GM21390 (cell line): ENCODE data around the gene USP7.
A peak's percentile ranks its signal among the peaks of the same experiment; 100 is the strongest.

Experiments used
- ATAC-seq: cut with Tn5 transposase; IDR thresholded peaks from one replicate; pipeline ENCODE4 v1.9.1; 2021; ENCODE audit not compliant: unreplicated experiment

Gene USP7

DNA sequence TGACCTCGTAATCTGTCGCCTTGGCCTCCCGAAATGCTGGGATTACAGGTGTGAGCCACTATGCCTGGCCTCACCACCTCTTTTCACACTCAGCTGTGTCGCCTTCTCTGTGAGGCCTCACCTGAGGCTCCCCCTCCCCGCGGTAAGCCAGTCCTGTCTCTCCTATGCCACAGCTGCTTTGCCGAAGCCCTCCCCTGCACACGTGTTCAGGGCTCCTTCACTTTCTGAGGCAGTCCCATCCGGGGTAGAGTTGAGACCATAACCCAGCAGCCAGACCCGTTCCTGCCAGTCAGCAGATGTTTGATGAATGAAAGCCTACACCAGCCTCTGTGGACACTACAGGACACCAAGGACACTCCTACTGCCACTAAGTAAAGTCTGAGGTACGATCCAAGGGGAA, 10.6 kb downstream of the USP7 start:
- no peak for ATAC-seq

DNA sequence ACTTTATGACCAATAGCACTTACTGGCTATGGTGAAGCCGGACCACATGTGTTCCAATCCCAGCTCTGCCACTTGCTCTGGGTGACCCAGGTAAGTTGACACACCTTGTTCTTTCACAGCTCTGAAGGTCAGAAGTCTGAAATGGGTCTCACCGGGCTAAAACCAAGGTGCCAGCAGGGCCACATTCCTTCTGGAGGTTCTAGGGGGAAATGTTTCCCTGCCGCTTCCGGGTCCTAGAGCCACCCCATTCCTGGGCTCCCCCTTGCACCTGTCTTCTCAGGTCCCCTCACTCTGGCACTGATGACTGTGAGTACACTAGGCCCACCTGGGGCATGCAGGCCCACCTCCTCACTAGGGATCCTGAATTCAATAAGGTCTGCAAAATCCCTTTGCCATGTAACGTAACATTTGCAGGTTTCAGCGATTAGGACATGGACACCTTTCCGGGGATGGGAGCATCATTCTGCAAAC, 11.4 kb downstream of the USP7 start:
- no peak for ATAC-seq

DNA sequence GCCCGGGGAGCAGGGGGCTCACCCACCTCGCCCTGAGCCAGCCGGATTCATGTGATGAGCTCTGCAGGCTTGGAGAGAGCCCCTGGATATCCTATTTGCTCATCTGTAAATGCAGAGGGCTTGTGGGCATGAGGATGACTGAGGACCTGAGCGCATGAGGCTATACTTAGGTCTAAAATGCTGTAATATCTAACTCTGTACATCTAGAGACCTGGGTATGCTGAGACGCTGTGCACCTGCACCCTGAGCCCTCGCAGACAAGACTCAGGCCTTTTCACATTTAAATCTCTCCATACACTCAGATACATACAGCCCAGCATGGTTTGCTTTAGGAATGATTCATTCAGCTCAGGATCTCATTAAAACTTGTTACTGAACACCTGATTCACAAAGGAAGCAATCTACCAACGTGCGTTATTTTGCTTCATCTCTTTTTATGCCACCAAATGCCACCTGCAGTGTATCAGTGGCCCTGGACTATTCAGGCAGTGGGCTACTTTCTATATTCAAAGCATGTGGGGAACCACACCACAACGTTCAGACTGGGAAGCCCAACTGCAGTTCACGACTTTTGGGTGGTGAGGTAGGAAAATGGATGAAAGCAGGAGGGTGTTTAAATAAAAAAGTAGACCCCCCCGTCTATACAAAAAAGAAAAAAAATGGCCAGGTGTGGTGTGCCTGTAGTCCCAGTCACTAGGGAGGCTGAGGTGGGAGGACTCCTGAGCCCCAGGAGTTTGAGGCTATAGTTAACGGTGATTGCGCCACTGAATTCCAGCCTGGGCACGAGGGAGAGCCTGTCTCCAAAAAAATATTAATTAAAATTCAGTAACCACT, 12.0 kb downstream of the USP7 start:
- ATAC-seq, result no peak

DNA sequence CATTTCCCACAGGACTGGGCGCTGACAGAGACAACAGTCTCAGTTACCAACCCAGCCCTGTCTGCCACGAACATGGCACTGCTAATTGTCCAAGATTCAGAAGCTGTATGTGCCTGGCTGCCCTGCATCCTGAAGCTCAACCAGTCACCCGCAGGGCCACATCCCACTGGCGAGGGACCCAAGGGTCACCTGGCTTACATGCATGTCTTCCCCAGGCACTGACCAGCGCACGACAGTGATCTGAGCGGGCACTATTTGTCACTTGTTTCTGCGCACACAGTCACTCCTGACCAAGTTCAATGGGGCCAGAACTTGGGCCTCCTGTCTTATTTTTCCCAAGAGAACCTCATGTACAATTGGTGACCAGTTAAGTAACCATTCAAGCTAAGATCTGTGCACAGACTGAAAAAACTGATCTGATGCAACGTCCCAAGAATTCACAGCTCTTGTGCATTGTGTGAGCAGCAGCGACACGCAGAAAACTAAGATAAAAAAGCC, 13.1 kb downstream of the USP7 start:
- ATAC-seq, result no peak

DNA sequence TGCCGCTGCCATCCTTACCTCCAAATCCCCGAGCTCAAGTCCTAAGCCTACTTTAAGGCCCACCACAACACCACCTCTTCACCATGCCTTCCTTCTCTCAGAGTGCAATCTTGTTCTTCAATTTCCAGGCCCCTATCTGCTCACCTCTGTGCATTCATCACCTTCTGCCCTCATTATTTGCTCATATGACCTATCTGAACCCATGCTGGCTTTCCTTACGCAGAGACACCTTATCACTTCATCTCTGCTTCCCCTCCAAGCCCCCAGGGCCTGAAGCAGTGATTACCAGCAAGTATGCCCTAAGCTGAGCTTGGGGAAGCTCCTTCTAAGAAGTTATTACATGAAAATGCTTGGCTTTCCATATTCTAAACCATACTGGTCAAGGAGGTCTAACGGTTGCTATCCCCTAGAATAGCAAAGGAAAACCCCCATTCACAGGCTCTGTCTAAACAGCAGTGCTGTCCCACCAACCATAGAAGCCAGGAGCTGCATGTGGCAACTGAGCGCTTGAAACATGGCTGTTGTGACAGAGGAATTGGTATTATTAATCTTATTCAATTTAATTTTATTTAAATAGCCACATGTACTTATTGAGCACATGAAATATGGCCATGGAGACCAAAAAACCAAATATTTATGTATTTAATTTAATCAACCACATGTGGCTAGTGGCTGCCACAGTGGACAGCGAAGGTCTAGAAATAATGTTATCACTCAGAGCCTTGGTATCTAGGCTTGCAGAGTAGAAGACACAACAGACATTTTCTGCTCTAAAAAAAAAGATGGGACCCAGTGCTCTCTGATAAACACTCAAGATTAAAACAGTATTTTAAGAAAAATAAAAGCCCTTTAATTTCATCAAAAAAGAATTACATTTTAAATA, 13.9 kb downstream of the USP7 start:
- ATAC-seq, result no peak

DNA sequence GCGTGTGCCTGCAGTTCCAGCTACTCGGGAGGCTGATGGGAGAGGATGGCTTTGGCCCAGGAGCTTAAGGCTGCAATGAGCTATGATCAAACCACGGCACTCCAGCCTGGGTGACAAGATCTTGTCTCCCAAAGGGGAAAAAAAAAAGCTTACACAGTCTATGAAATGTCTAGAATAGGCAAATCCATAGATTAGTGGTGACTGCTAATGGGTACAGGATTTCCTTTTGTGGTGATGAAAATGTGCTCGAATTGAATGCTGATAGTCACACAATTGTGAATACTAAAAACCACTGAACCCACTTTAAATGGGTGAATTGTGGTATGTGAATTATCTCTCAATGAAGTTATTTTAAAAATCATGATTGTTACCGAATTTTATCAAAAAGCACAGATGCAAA, 14.9 kb downstream of the USP7 start:
- no peak for ATAC-seq

DNA sequence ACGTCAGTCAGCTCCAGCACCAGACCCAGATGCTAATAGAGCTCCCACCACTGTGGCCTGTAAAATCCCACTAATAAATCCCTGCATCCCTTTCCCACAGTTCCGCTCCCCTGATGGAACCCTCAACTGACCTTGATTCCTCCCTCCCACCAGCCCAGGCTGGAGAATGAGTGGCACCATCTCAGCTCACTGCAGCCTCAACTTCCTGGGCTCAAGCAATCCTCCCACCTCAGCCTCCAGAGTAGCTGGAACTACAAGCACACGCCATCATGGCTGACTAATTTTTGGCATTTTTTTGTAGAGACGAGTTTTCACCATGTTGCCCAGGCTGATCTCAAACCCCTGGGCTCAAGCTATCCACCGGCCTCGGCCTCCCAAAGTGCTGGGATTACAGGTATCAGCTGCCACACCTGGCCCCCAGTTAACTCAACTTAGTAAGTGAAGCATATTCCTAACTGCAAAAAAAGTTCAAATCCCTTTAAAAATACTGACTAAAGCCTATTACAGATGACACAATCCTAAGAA, 15.6 kb downstream of the USP7 start:
- ATAC-seq, result no peak

DNA sequence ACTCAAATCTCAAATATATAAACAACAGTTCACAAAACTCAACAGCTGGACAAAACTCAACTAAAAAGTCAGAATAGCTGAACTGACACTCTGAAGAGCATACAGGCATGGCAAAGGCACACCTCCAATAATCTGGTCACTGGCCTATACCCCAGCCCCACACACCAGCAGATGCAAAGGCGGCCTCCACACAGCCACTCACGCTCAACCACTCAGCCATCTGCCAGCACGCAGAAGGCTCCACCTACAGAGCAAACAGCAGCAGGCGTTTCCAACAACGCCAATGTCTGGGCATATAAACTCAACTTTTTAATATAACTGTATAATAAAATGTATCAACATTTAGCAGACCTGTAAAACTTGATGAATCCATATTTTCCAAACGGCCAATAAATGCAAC, 17.2 kb downstream of the USP7 start:
- no peak for ATAC-seq

DNA sequence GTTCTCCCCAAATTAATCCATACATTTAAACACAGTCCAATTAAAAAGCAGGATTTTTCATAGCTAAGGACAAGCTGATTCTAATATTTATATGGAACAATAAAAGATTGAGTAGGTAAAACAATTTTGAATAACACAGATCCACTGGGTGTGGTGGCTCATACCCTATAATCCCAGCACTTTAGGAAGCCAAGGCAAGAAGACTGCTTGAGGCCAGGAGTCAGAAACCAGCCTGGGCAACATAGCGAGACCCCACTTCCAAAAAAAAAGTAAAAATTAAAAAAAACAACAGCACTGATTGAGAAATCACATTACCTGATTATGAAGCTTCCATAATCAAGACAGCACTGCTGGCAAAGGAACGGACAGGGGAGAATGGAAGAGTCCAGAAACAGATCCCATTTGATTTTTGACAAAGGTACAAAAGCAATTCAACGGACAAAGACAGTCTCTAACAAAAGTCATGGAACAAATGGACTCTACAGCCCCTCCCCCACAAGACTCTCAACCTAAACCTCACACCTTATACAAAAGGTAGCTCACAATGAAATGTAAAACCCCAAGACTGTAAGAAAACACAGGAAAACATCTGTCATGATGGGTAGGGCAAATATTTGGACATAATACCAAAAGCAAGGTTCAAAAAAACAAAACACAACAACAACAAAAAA, 17.9 kb downstream of the USP7 start:
- ATAC-seq, result no peak

DNA sequence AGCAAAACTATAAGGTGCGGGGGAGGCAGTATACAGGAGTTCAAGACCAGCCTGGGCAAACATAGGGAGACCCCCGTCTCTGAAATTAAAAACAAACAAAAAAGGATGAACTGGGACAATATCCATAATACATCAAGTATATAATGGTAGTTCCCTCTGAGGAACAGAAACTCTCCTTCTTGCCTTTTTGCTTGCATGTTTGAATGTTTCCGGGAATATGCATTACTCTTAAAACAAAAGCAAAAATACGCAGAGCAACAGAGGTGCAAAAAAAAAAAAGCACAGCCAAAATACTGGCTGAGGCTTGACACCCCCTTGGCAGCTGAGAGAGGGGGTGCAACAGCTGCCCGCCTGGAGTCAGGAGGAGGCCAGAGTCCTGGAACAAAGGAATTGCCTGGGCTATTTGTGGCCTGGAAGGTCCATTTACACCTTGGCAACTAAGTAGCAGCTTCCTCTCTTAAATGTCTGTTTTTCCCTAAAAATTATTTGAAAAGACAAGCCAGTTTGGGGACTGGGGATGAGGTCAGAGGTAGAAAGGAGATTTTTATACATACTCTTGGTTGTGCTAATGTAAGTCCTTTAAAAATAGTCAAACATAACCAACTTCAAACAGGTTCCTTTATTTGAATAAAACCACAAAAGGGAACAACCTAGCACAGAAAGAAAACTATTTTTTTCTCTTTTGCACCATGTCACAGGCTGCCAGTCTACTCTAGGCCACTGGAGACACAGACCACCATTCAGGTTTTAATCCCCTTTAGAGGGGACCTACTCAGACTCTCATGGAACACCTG, 19.5 kb downstream of the USP7 start:
- peak; percentile 70 for ATAC-seq

DNA sequence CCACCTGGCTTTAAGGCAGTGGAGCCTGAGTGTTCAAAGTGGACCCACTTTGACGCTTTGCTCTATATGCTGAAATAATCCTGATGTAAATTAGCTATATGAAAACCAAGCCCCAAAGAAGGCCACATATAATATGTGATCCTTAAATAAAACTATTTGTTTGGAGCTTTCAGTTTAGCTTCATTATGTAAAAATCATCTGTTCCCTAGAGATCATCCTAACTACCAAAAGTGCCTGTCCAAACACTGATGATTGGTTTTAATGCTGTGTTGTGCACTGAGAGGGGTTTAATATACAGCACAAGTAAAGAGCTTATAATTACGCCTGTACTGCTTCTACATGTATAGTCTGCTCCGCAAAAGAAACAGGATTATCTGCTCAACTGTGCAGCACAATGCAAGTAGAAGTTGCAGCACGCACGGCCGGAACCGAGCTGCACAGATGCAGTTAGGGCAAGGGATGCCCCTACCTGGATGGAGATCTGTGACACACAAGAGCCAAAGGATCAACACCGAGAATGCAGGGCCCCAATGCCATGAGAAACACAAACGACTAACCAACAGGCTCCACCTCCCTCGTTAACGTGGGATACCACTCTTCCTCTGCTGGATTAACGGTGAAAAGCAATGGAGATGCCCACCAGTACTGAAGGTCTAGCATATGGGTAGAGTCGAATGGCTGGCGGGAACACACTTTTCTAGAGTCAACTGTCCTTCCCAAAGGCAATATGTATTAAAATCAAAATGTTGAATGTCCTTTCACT, 20.5 kb downstream of the USP7 start:
- no peak for ATAC-seq

DNA sequence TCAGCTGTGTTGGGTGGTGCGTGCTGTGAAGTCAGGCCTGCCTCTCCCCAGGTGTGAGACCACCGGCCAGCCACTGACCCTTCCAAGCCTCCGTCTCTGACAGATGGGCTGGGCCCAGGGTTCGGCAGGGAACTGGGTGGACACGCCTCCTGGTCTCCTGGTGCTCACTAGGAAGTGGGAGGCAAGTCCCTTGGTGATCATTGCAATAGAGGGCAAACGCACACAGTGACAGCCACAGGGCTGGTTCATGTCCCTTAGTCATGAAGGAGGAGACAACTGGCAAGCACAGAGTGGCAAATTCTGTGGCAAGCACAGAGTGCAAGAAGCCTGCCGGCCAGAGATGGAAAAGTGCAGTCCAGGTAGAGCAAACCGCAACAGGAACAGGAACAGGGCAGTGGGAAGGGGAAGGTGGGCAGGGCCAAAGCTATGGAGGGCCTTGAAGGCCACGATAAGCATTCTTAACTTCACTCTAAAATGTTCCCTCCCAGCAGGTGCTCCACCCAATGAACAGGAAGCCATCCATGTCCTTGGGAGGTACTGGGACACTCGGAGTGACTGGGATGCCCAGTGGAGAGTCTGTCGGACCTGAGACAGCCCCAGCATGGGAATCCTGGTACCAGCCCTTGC, 21.9 kb downstream of the USP7 start:
- ATAC-seq, result no peak

DNA sequence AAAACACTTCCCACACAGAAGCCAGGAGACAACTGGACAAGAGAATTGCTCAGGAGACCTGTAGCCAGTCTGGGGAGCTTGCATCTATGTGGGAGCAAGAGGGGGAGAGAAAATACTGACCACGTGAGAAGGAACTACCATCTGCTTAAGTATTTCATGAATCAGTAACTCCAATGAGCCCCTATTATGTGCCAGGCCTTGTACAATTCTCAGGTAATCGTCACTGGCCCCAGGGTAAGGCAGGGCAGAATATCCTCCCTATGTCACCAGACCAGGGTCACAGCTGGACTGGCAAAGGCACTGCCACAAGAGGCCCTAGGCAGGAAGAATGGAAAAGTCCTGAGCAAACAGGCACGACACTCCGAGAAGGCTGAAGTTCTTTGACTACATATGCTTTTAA, 25.9 kb downstream of the USP7 start:
- no peak for ATAC-seq

DNA sequence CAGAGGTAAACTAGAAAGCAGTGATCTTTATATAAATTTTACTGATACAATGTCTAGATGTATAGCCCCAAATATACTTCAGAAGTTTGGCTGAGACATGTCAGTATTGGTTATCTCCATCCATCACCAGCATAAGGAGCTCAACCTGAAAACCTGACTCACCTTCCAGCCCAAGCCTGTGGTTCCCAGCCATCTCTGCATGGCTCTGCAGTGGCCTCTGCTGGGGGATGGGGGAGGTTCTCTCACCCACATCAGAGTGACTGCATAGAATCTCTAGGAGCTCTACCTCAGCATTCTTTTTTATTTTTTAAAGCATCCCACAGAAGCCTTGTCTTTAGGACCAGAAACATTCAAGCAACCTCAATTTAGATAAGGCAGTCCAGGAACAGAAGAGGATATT, 27.3 kb downstream of the USP7 start:
- ATAC-seq, result peak; percentile 90

DNA sequence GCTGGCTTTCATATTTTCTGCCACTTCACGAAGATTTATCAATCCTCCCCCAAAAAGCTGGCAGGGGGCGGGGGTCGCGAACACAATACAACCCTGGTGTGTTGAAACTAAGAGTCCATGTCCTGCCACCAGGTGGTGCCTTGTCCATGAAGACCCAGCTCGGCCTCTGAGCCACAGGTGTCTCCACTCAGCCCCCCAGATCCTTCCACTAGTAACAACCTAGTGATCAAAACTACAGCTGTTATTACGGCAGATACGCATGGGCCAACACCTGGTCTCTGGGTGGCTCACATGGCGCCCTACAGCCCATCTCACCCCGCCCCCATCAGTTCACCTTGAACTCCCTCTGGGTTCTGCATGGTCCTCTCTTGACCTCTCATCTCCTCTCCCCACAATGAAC, 27.7 kb downstream of the USP7 start:
- ATAC-seq, result peak; percentile 21

DNA sequence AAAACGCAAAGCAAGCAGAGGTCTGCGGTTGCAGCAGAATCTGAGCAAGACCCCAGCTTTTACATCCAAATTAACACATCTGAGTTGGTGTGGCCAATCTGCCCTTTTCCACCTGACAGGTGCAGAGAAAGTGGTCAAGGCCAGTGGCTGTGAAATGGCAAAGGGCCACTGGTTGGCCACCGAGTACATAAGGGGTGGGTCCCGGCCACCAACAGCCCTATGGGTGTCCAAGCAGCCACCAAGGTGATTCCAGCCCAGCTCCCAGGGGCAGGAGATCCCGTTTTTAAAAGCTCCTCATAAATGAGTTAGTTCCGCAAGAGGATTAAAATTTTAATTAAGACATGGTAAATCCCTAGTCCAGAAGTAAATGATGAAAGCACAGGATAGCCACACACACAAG, 29.1 kb downstream of the USP7 start:
- ATAC-seq, result no peak

DNA sequence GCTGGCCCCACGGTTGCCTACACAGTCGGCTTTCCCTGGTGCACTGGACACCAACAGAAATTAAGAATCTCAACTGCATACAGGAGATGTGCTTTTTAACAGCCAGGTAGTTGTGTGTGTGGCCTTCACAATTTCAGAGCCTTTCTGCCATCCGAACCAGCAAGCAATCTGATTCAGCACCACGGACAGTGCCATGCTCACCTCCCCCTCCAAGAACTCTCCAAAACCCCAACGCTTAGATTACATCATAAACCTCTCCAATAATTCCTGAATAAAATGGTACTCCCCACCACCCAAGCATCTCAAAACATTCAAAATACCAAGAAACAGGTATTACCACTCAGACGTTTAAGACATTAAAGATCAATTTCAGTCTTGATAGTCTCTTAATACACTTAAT, 31.8 kb downstream of the USP7 start:
- ATAC-seq, result no peak

DNA sequence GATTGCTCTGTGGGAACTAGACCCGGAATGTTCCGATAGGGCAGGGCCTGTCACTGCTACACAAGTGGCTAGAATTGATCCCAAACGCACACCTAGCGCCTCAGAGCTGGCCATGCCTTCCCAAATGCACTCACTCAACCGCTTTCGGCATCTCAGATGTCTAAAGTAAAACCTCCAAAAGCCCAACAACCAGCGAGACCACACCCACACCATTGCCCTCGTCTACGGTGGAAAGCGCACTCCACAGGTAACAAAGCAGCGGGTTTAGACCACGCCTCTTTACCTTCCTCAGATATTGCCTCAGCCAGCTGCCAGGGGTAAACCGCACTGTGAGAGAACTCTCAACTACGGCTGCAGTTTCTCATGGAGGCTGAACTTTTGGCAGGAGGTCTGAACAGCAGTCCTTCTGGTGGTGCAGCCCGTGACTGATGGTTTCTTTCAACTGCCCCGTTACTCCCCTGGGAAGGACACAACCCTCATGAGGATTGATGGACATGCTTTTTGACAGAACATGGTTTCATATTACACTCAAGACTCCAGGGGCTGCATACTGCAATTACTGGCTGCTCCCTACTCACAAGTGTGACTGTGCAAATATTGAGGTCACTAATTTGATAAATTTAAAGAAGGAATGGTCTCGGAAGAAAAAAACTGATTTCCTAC, 34.5 kb downstream of the USP7 start:
- no peak for ATAC-seq
